NT2/D1 (cell line): Measurements from ENCODE around the gene STAG3.

Experiments
- SUZ12 ChIP-seq: IDR thresholded peaks from 2 replicates; pipeline ENCODE4 v1.6.1; 2011; ENCODE audit not compliant: insufficient read length, insufficient read depth; ENCODE audit errors: extremely low read depth
- YY1 ChIP-seq: IDR thresholded peaks from 2 replicates; pipeline ENCODE4 v1.6.1; 2011; ENCODE audit not compliant: insufficient read length, insufficient read depth
- ZNF274 ChIP-seq: IDR thresholded peaks from 2 replicates; pipeline ENCODE4 v1.6.1; 2011; ENCODE audit warnings: mild to moderate bottlenecking, low read depth, low read length

GRCh38 chr7:100167912-100168323 is 9.8 kb upstream of the STAG3 start:
- TF ChIP-seq ZNF274 (no peak), YY1 (no peak), SUZ12 (no peak)
